AML-193 (cell line): ENCODE measurements around the gene PLEKHA4.
A peak's percentile ranks its signal among the peaks of the same experiment; 100 is the strongest.
"Not testable (repeated sequence)": the region's sequence is repeated elsewhere in the genome, so short reads cannot be mapped to it uniquely, and the experiment has no call there.

ENCODE experiments used
- DNase-seq, 2 experiments: peaks; one replicate each; lab custom pipeline; 2025; lab: John Stamatoyannopoulos, UW

PLEKHA4 gene

GRCh38 chr19:48798937-48799336 lies 69.5 kb downstream of the PLEKHA4 start:
- no peak for DNase-seq

GRCh38 chr19:48797103-48797502 lies 71.3 kb downstream of the PLEKHA4 start:
- no peak for DNase-seq

- no peak for DNase-seq
Measured at GRCh38 chr19:48796298-48797083, 71.9 kb downstream of the PLEKHA4 start.

GRCh38 chr19:48795685-48796070 lies 72.7 kb downstream of the PLEKHA4 start:
- no peak for DNase-seq

GRCh38 chr19:48795055-48795684 lies 73.2 kb downstream of the PLEKHA4 start:
- peak; percentile 52 to 62 for DNase-seq

- DNase-seq = no peak
Measured at GRCh38 chr19:48794291-48794690, 74.1 kb downstream of the PLEKHA4 start.

- DNase-seq = no peak
Measured at GRCh38 chr19:48793271-48793670, 75.1 kb downstream of the PLEKHA4 start.

GRCh38 chr19:48787331-48787730 lies 81.1 kb downstream of the PLEKHA4 start:
- DNase-seq = not testable (repeated sequence)
